Activated CD4-positive, alpha-beta T cell treated with anti-CD3 and anti-CD28 coated beads, Interleukin-2, amount 10 ng/mL, durations not matched to agents 7 days and 5 days (primary cell): Measurements from ENCODE around the gene ACTL6A. TPM values are rescaled to one million over a fixed set of nuclear protein-coding genes. Genes with fewer than 3 reads are reported as not detected.

Experiments
- CTCF ChIA-PET: fragments of 350-600 bp; sonication (Branson Sonifier 250); formaldehyde crosslinking; loops from one replicate; lab custom pipeline; 2021; ENCODE audit warnings: antibody characterized with exemption; lab: Charles Lee
- POLR2A ChIA-PET: fragments of 350-600 bp; sonication (Branson Sonifier 250); formaldehyde crosslinking; loops from one replicate; lab custom pipeline; 2021; ENCODE audit warnings: antibody characterized with exemption; lab: Charles Lee
- DNase-seq: peaks from one replicate; pipeline ENCODE4 v3.0.0-alpha.2; 2020
- H3K27ac Mint-ChIP-seq: one replicate; pipeline ENCODE4 v1.8.0; 2021; ENCODE audit warnings: mild to moderate bottlenecking, moderate library complexity, mixed read lengths
- H3K27me3 Mint-ChIP-seq: one replicate; pipeline ENCODE4 v1.8.0; 2021; ENCODE audit warnings: mixed read lengths
- H3K36me3 Mint-ChIP-seq: one replicate; pipeline ENCODE4 v1.8.0; 2021; ENCODE audit warnings: low read depth, mixed read lengths
- H3K4me1 Mint-ChIP-seq: one replicate; pipeline ENCODE4 v1.8.0; 2021; ENCODE audit warnings: mixed read lengths
- H3K4me3 Mint-ChIP-seq: one replicate; pipeline ENCODE4 v1.8.0; 2021; ENCODE audit warnings: mild to moderate bottlenecking, moderate library complexity, mixed read lengths
- H3K9me3 Mint-ChIP-seq: one replicate; pipeline ENCODE4 v1.8.0; 2021; ENCODE audit warnings: mixed read lengths
- total RNA-seq, 2 experiments: library from RNA; stranded (reverse); gene quantifications; one replicate each; pipeline ENCODE4 v1.2.3, GENCODE V29; 2021

Gene ACTL6A
- total RNA-seq, 2 experiments from 2014 or later, result 88.7 to 89.5 TPM

DNA sequence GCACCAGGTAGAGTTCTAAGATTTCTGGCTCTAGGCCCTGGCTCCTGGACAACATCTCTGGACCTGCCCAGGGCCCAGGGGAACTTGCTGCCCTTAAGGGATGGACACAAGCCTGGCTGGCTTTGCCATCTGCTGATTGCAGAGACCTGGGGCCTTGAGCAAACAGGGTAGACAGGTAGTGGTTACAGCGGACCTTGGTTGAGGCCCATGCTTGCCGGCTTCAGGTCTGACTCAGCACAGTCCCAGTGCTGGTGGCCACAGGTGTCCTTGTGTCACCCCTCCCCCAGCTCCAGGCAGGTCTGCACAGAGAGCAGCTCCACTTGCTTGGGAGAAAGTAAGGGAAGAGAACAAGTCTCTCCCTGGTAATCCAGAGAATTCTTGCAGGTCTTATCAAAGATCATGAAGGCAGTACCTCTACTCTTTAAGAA is 15.9 kb upstream of the ACTL6A start:
- Mint-ChIP-seq H3K9me3 (no peaks in the 10 kb centered on the region), H3K4me1 (no peaks in the 10 kb centered on the region), H3K27ac (no peak overlapping the region), H3K4me3 (no peak overlapping the region), H3K36me3 (peaks cover 2% of the 10 kb centered on the region), H3K27me3 (peaks cover 9% of the 10 kb centered on the region)
- no peak for DNase-seq
- CTCF ChIA-PET, result no interaction called here
- POLR2A ChIA-PET, result no interaction called here

DNA sequence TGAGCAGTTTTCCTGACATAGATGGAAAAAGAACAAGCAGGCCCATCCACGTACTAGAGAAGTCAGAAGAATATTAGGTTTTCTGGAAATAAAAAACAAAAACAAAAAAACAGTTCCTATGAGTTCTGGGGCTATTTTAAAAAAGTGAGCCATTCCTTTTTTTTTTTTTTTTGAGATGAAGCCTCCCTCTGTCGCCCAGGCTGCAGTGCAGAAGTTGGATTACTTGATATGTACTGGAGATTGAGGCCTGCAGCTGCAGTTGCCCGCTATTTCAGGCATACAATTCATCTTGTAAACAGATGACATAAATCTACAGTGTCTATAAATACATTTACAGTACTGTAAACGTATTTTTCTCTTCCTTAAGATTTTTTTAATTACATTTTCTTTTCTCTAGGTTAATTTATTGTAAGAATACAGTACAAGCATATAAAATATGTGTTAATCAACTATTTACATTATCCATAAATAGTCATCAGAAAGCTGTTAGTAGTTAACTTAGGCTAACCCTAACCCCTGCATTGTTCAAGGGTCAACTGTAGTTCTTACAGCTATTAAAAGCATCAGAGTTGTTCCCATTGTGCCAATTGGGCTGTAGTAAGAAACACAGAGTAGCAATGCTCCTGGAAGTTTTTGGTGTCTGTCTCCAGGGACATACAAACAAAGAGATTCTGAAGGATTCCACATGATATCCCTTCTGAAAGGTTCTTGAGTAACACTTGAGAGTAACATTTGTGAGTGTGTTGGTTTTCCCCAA is 11.2 kb upstream of the ACTL6A start:
- Mint-ChIP-seq H3K4me3 (no peak overlapping the region), H3K27me3 (peaks cover 5% of the 10 kb centered on the region), H3K27ac (no peak overlapping the region), H3K36me3 (no peaks in the 10 kb centered on the region), H3K9me3 (no peaks in the 10 kb centered on the region), H3K4me1 (no peaks in the 10 kb centered on the region)
- DNase-seq, result no peak
- ChIA-PET CTCF (interaction anchor here (0.7 to 1.6 kb wide), 3 partner anchors 11 to 171 kb away, joined by 3 to 4 read pairs (median 4); partner anchors contain the start of gene ACTL6A), POLR2A (no interaction called here)

DNA sequence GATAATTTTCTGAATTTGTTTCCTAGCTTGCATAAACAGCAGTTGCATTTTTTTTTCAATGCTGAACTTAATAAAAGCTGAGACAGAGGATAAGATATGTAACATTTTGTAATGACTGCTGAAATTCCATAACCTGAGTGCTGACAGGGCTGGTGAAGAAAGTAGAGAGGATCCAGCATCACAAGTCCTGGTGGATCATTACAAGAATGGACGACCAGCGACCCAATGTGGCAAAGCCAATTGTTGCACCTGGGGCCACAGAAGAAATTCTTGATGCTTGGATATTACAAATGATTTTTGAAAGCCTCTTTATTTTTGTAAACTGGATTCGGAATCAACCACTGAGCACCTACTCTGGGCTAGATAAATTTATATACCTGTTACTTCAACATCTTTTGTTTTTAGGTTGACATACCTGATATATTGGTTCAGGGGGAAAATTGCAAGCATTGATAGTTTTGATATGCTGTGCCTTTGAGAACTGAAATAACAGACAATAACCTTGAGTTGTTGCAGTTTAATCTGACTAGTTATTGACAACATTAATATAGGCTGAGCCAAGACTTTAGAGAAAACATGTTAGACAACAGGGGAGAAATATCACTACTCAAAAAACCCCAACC is 3.9 kb upstream of the ACTL6A start:
- Mint-ChIP-seq H3K27me3 (peaks cover 14% of the 10 kb centered on the region), H3K27ac (no peak overlapping the region), H3K9me3 (no peaks in the 10 kb centered on the region), H3K4me1 (peaks cover 13% of the 10 kb centered on the region), H3K4me3 (no peak overlapping the region), H3K36me3 (no peaks in the 10 kb centered on the region)
- CTCF ChIA-PET, result interaction anchor here (0.6 to 0.9 kb wide), 2 partner anchors 26 to 283 kb away, joined by 3 to 4 read pairs; no protein-coding TSS in a partner anchor
- POLR2A ChIA-PET, result no interaction called here
- DNase-seq, result peak; percentile 60

DNA sequence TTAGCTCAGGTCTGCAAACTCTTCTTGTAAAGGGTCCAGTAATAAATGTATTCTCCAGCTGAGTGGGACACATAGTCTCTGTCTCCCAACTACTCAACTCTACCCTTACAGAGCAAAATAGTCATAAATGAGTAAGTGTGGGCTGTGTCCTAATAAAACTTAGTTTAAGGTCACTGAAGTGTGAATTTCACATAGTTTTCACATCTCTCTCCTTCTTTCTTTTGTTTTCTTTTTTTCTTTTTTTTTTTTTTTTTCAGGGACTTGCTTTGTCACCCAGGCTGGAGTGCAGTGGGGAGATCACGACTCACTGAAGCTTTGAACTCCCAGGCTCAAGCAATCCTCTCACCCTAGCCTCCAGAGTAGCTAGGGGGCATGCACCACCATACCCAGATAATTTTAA is 1.9 kb upstream of the ACTL6A start:
- ChIA-PET CTCF (interaction anchor here (0.5 to 0.9 kb wide), 3 partner anchors 17 to 321 kb away, joined by 3 to 6 read pairs (median 4); partner anchors contain the start of genes MRPL47 and NDUFB5), POLR2A (no interaction called here)
- Mint-ChIP-seq H3K4me1 (peaks cover 31% of the 10 kb centered on the region), H3K36me3 (no peaks in the 10 kb centered on the region), H3K27ac (no peak overlapping the region), H3K9me3 (no peaks in the 10 kb centered on the region), H3K27me3 (peaks cover 14% of the 10 kb centered on the region), H3K4me3 (no peak overlapping the region)
- no peak for DNase-seq

DNA sequence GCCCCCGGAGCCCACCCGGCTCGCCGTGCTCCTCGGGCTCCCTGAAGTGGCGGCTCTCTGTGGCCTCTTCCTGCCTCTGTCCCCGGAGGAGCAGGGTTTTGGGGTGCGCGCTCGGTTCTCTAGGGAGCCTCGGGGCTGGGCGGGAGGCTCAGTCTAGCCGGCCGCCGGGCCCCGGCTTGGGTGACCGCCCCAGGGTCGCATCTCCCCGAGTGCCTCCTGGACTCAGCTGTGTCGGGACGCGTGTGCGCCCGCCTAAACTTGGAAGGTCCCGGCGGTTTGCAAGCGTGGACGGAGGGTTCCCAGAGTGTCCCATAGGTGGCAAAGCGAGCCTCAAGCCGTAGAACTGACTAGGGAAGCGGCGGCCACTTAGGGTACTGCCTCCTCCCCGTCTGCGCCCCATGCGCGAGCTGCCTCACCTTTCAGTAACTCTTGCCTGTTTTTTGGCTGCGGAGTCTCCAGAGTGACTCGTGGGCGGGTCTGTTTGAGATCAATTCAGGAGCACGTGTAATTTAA is 601 bp downstream of the ACTL6A start:
- Mint-ChIP-seq H3K4me1 (peaks cover 38% of the 10 kb centered on the region), H3K4me3 (peak overlapping the region; percentile 98), H3K27me3 (peaks cover 11% of the 10 kb centered on the region), H3K9me3 (no peaks in the 10 kb centered on the region), H3K36me3 (peaks cover under 1% of the 10 kb centered on the region), H3K27ac (peak overlapping the region; percentile 93)
- peak; percentile 77 for DNase-seq
- CTCF ChIA-PET, result interaction anchor here (1.2 to 1.5 kb wide), 2 partner anchors 12 to 112 kb away, joined by 4 read pairs; partner anchors contain the start of gene GNB4
- POLR2A ChIA-PET, result no interaction called here

DNA sequence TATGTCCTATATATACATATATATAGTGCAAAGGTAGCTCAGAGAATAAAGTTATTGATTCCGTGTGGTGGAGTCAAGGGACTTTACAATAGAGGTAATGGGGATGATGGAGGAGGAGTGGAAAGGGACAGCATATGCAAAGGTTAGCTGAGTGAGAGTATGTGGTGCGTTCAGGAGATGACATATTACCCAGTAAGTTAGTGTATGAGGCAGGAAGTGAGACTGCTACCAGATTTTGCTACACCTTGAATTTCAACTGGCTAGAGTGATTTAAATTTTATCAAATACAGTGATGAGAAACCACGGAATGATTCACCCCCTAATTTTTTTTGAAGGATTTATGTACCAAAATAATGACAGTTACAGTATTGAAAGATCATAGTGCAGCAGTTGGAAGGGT is 2.8 kb downstream of the ACTL6A start:
- H3K4me3 Mint-ChIP-seq, result no peak overlapping the region
- H3K27me3 Mint-ChIP-seq, result peaks cover 2% of the 10 kb centered on the region
- ChIA-PET CTCF (interaction anchor here (1.3 to 1.9 kb wide), 2 partner anchors 18 to 41 kb away, joined by 4 to 5 read pairs; no protein-coding TSS in a partner anchor), POLR2A (interaction anchor here (0.7 kb wide), 1 partner anchor 332 kb away, joined by 3 read pairs; no protein-coding TSS in a partner anchor)
- peak; percentile 12 for DNase-seq
- no peaks in the 10 kb centered on the region for H3K9me3 Mint-ChIP-seq
- peak overlapping the region; percentile 50 for H3K27ac Mint-ChIP-seq
- H3K36me3 Mint-ChIP-seq, result peaks cover 9% of the 10 kb centered on the region
- H3K4me1 Mint-ChIP-seq, result peaks cover 39% of the 10 kb centered on the region

DNA sequence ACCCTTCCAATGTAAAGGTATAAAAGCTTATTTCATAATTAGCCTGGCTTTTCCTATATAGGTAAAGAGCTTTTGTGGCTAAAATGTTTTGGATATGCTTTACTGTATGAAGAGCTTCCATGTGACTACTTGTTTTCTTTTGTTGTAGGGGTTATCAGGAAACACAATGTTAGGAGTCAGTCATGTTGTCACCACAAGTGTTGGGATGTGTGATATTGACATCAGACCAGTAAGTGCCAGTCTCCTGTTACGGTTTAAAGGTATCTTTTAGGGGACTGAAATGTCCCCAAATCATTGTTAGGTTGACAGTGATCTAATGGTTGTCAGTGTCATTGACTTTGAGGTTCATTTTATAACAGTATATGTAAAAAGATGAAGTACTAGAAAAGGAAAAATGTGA is 18.3 kb downstream of the ACTL6A start:
- ChIA-PET POLR2A (no interaction called here), CTCF (interaction anchor here (0.9 to 1.4 kb wide), 3 partner anchors 9 to 216 kb away, joined by 3 read pairs; no protein-coding TSS in a partner anchor)
- H3K9me3 Mint-ChIP-seq, result no peaks in the 10 kb centered on the region
- H3K27ac Mint-ChIP-seq, result no peak overlapping the region
- H3K4me3 Mint-ChIP-seq, result no peak overlapping the region
- H3K36me3 Mint-ChIP-seq, result peaks cover 43% of the 10 kb centered on the region
- H3K27me3 Mint-ChIP-seq, result no peaks in the 10 kb centered on the region
- no peak for DNase-seq
- no peaks in the 10 kb centered on the region for H3K4me1 Mint-ChIP-seq

DNA sequence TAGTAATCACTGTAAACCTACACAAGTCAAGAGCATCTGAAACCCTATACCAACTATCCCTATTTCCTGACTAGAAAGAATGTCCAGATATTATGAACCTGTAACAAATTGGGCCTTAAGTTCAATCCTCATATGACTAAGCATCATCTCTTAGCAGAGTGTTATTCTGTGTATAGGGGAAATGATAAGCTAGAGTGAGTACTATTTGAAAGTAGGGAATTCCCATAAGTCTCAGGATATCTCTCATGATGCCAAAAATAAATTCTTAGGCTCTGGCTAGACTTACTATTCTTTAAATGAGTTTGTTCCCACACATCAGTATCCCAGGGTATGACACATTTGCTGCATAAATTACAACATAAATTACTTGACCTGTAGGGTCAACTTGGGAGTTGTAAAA is 26.4 kb downstream of the ACTL6A start:
- POLR2A ChIA-PET, result no interaction called here
- DNase-seq, result no peak
- CTCF ChIA-PET, result interaction anchor here (0.6 to 1.4 kb wide), 2 partner anchors 8 to 205 kb away, joined by 3 read pairs; no protein-coding TSS in a partner anchor
- H3K4me3 Mint-ChIP-seq, result no peak overlapping the region
- peaks cover 54% of the 10 kb centered on the region for H3K36me3 Mint-ChIP-seq
- H3K9me3 Mint-ChIP-seq, result no peaks in the 10 kb centered on the region
- H3K4me1 Mint-ChIP-seq, result no peaks in the 10 kb centered on the region
- H3K27ac Mint-ChIP-seq, result no peak overlapping the region
- no peaks in the 10 kb centered on the region for H3K27me3 Mint-ChIP-seq

DNA sequence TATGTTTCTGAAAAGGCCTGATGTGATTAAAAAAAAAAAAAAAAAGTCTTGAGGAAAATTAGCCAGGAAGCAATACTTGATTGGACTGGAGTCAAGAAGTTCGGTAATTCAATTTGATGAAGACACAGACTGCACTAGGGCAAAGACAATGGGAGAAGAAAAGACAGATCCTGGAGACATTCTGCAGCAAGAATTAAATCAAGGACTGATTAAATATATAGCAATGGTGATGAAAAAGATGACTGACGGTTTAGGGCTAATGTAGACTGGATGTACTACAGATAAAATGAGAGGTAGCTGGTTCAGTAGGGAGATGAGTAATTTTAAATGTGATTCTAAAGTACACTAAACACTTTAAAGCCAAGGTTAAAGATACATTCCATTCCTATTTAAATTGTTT is 27.9 kb downstream of the ACTL6A start:
- H3K27ac Mint-ChIP-seq, result no peak overlapping the region
- CTCF ChIA-PET, result interaction anchor here (0.7 to 1.7 kb wide), 4 partner anchors 9 to 998 kb away, joined by 3 to 4 read pairs (median 4); no protein-coding TSS in a partner anchor

DNA sequence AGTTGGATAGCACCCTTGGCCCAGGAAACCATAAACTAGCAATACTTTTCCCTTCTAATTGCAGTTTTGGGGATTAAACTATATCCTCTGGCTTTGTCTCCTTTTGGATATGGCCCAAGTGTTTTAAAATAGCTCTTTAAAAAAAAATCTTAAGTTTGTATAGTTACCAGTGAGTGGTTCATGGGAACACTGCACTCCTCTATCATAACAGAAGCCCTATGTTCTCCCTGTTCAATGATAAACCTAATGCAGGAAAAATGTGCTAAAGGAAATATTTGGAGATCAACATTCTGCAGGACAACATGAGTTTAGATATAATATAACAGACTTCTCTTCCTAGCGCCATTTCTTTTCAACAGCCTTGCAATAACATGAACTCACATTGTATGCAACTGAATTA is 28.6 kb downstream of the ACTL6A start:
- Mint-ChIP-seq H3K9me3 (no peaks in the 10 kb centered on the region), H3K4me1 (no peaks in the 10 kb centered on the region), H3K4me3 (no peak overlapping the region), H3K27ac (no peak overlapping the region), H3K27me3 (no peaks in the 10 kb centered on the region), H3K36me3 (peaks cover 53% of the 10 kb centered on the region)
- CTCF ChIA-PET, result interaction anchor here (0.9 to 1.7 kb wide), 2 partner anchors 8 to 15 kb away, joined by 3 to 4 read pairs; no protein-coding TSS in a partner anchor
- POLR2A ChIA-PET, result no interaction called here
- no peak for DNase-seq

More for the DNA sequence above, 27.9 kb downstream of the ACTL6A start:
- POLR2A ChIA-PET, result interaction anchor here (0.7 kb wide), 1 partner anchor 15 kb away, joined by 5 read pairs; no protein-coding TSS in a partner anchor
- Mint-ChIP-seq H3K9me3 (no peaks in the 10 kb centered on the region), H3K4me1 (no peaks in the 10 kb centered on the region), H3K4me3 (no peak overlapping the region), H3K27me3 (no peaks in the 10 kb centered on the region), H3K36me3 (peaks cover 56% of the 10 kb centered on the region)
- DNase-seq, result no peak

DNA sequence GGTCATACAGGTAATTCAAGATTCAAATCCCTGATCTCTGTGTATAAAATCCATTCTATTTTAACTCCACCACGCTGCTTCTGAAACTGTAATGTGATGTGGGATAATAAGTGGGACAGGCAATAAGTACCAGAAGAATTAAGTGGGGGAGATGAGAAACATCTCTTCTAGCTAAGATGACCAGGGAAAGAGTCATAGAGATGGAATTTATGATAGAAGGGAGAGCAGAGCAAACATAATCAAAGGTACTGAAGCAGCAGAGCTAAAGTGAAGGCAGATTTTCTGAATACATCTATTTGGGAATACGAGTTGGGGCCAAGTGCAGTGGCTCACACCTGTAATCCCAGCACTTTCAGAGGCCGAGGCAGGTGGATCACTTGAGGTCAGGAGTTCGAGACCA is 36.8 kb downstream of the ACTL6A start:
- H3K27me3 Mint-ChIP-seq, result no peaks in the 10 kb centered on the region
- H3K9me3 Mint-ChIP-seq, result no peaks in the 10 kb centered on the region
- ChIA-PET CTCF (interaction anchor here (0.7 to 1.0 kb wide), 2 partner anchors 9 to 1098 kb away, joined by 3 read pairs; no protein-coding TSS in a partner anchor), POLR2A (interaction anchor here (0.7 kb wide), 1 partner anchor 15 kb away, joined by 12 read pairs; no protein-coding TSS in a partner anchor)
- peaks cover 42% of the 10 kb centered on the region for H3K36me3 Mint-ChIP-seq
- no peak overlapping the region for H3K4me3 Mint-ChIP-seq
- peaks cover 14% of the 10 kb centered on the region for H3K4me1 Mint-ChIP-seq
- no peak overlapping the region for H3K27ac Mint-ChIP-seq
- no peak for DNase-seq

DNA sequence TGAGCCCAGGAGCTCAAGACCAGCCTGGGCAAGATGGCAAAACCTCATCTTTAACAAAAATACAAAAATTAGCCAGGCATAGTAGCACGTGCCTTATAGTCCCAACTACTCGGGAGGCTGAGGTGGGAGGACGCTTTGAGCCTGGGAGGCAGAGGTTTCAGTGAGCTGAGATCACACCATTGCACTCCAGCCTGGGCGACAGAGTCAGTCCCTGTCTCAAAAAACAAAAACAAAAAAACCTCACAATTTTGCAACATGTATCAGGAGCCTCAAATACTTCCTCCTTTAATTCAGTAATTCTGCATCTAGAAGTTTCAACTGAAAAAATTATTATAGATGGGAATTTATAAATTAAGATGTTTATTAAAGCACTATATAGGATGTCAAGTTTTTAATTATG is 40.6 kb downstream of the ACTL6A start:
- H3K9me3 Mint-ChIP-seq, result no peaks in the 10 kb centered on the region
- ChIA-PET POLR2A (no interaction called here), CTCF (no interaction called here)
- H3K36me3 Mint-ChIP-seq, result peaks cover 35% of the 10 kb centered on the region
- DNase-seq, result no peak
- H3K4me1 Mint-ChIP-seq, result peaks cover 37% of the 10 kb centered on the region
- no peaks in the 10 kb centered on the region for H3K27me3 Mint-ChIP-seq
- H3K27ac Mint-ChIP-seq, result peak overlapping the region; percentile 99
- H3K4me3 Mint-ChIP-seq, result peak overlapping the region; percentile 96
